ENCODE data around the gene RBM47.

The RBM47 gene

GRCh38 chr4:40489961-40490360, 139.7 kb downstream of the RBM47 start:
- TF ChIP-seq CTCF (IDR thresholded peaks at IDR 0.05; ENCODE audit: insufficient read depth, low read depth, low read length, missing control alignments): no peak

GRCh38 chr4:40486534-40486933, 143.1 kb downstream of the RBM47 start:
- no peak for DNase-seq (ENCODE audit: low read depth)
- no peak for TF ChIP-seq CTCF (IDR thresholded peaks at IDR 0.05; ENCODE audit: insufficient read depth, low read depth, low read length, missing control alignments)

More at GRCh38 chr4:40489961-40490360, 139.7 kb downstream of the RBM47 start:
- no peak overlapping the region for H3K4me3 ChIP-seq (ENCODE audit: low read depth, low read length)
- no peak for DNase-seq (ENCODE audit: low read depth)

DNA sequence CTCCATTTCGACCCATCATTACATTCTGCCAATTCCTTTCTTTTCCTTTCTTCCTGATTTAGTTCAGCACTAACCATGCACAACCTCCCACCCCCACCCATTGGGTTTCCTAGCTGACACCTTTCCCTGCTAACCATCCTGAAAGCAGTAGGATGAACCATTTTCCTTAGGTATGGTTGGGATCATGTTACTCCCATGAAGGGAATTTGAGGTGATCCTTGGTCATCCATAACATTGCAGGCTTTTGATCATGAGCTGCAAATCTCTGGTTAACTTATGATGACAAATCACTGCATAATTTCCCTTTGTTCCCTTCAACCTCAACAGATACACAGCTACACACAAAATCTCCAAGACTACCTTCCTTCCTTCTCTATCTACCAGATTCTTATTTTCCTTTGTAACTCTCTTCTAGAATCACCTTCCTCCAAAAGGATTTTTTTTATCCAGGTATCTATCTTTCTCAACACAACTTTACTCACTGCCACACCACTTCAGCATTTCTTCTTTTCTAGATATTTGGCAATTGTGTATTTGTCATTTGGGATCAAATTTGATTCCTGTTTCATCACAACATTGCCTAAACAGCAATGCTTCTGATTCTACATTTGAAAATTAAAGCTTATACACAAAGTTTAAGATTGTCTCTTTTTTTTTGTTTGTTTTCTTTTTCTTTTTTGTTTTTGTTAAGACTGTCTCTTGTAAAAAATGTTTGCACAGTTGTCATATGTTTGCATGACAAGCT, 145.1 kb downstream of the RBM47 start:
- no peak for DNase-seq (ENCODE audit: low read depth)
- TF ChIP-seq CTCF (IDR thresholded peaks at IDR 0.05; ENCODE audit: insufficient read depth, low read depth, low read length, missing control alignments): no peak
- no peak overlapping the region for H3K4me3 ChIP-seq (ENCODE audit: low read depth, low read length)

More at GRCh38 chr4:40486534-40486933, 143.1 kb downstream of the RBM47 start:
- H3K4me3 ChIP-seq (ENCODE audit: low read depth, low read length): no peak overlapping the region

GRCh38 chr4:40482985-40483647, 146.5 kb downstream of the RBM47 start:
- H3K4me3 ChIP-seq (ENCODE audit: low read depth, low read length): no peak overlapping the region
- DNase-seq (ENCODE audit: low read depth): no peak
- TF ChIP-seq CTCF (IDR thresholded peaks at IDR 0.05; ENCODE audit: insufficient read depth, low read depth, low read length, missing control alignments): no peak

DNA sequence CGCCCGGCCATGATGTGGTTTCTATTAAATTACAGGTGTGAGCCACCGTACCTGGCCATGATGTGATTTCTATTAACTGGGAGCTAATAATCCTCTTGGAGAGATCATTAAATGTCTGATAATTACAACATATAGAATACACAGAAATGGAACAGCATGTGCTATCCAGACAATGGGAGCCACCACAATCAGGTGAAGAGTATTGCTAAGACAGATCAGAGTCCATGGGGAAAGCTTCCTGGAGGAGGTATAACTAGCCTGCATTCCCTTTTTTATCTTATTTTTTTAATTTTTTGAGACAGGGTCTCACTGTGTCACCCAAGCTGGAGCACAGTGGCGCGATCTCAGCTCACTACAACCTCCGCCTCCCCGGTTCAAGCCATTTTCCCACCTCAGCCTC, 147.7 kb downstream of the RBM47 start:
- H3K4me3 ChIP-seq (ENCODE audit: low read depth, low read length): no peak overlapping the region
- no peak for DNase-seq (ENCODE audit: low read depth)
- TF ChIP-seq CTCF (IDR thresholded peaks at IDR 0.05; ENCODE audit: insufficient read depth, low read depth, low read length, missing control alignments): no peak

- DNase-seq (ENCODE audit: low read depth): no peak
- no peak for TF ChIP-seq CTCF (IDR thresholded peaks at IDR 0.05; ENCODE audit: insufficient read depth, low read depth, low read length, missing control alignments)
- no peak overlapping the region for H3K4me3 ChIP-seq (ENCODE audit: low read depth, low read length)
Observed at GRCh38 chr4:40480291-40480690, 149.4 kb downstream of the RBM47 start.
